Ishikawa (cell line): Measurements from ENCODE around the gene IMMP2L.

Source experiments
- CEBPB ChIP-seq: IDR thresholded peaks from 2 replicates; pipeline ENCODE4 v1.6.1; 2012
- CREB1 ChIP-seq: IDR thresholded peaks from 2 replicates; pipeline ENCODE4 v1.6.1; 2012; ENCODE audit warnings: low read depth
- EGR1 ChIP-seq: IDR thresholded peaks from 2 replicates; pipeline ENCODE4 v1.6.1; 2012
- EP300 ChIP-seq: IDR thresholded peaks from 2 replicates; pipeline ENCODE4 v1.6.1; 2012; ENCODE audit warnings: borderline replicate concordance
- FOXM1 ChIP-seq: IDR thresholded peaks from 2 replicates; pipeline ENCODE4 v1.6.1; 2012; ENCODE audit warnings: low read depth, borderline replicate concordance
- MAX ChIP-seq: IDR thresholded peaks from 2 replicates; pipeline ENCODE4 v1.6.1; 2012
- NFIC ChIP-seq: IDR thresholded peaks from 2 replicates; pipeline ENCODE4 v1.6.1; 2012
- RAD21 ChIP-seq: IDR thresholded peaks from 2 replicates; pipeline ENCODE4 v1.6.1; 2012; ENCODE audit warnings: low read depth
- REST ChIP-seq: IDR thresholded peaks from 2 replicates; pipeline ENCODE4 v1.6.1; 2012; ENCODE audit warnings: low read depth, mild to moderate bottlenecking
- TAF1 ChIP-seq: IDR thresholded peaks from 2 replicates; pipeline ENCODE4 v1.6.1; 2012; ENCODE audit warnings: low read depth, mild to moderate bottlenecking
- TCF12 ChIP-seq: IDR thresholded peaks from 2 replicates; pipeline ENCODE4 v1.6.1; 2012; ENCODE audit warnings: low read depth
- TEAD4 ChIP-seq: IDR thresholded peaks from 2 replicates; pipeline ENCODE4 v1.6.1; 2012
- USF1 ChIP-seq: IDR thresholded peaks from 2 replicates; pipeline ENCODE4 v1.6.1; 2012
- YY1 ChIP-seq: IDR thresholded peaks from 2 replicates; pipeline ENCODE4 v1.6.1; 2012; ENCODE audit warnings: low read depth
- ZBTB7A ChIP-seq: IDR thresholded peaks from 2 replicates; pipeline ENCODE4 v1.6.1; 2012; ENCODE audit warnings: low read depth

Gene IMMP2L

GRCh38 chr7:111368381-111369065 is 193.8 kb downstream of the IMMP2L start:
- no peak for TF ChIP-seq USF1
- no peak for TF ChIP-seq REST
- no peak for TF ChIP-seq CREB1
- TF ChIP-seq RAD21, result no peak

GRCh38 chr7:111364413-111364812 is 197.9 kb downstream of the IMMP2L start:
- TF ChIP-seq USF1 (no peak), FOXM1 (no peak), NFIC (no peak), EGR1 (no peak), TEAD4 (no peak), REST (no peak), ZBTB7A (no peak), EP300 (no peak), MAX (no peak), TCF12 (no peak), TAF1 (no peak), CREB1 (no peak), RAD21 (no peak), CEBPB (no peak)

DNA sequence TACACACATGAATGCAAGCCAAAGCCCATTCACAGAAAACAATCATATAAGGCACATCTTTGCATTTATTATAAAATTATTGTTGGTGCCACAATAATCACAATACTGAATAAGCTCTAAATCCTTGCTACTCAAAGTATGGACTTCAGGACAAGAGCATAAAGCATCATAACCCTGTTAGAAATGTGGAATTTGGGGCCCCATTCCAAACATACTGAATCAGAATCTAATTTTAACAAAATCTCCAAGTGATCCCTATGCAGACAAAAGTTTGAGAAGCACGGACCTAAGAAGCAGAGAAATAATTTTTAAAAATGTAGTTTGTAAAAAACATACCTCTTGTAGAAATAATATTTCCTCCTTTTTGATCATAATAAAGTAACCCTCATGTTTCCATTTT is 199.2 kb downstream of the IMMP2L start:
- TF ChIP-seq NFIC (no peak), REST (no peak), EP300 (no peak), TEAD4 (no peak), CREB1 (no peak), RAD21 (no peak), MAX (no peak), YY1 (no peak), CEBPB (no peak), TCF12 (no peak), TAF1 (no peak), USF1 (no peak), FOXM1 (no peak), ZBTB7A (no peak)

- TF ChIP-seq TCF12 (no peak), EGR1 (no peak), CREB1 (no peak), NFIC (no peak), TAF1 (no peak), RAD21 (no peak), TEAD4 (no peak), REST (no peak), YY1 (no peak), ZBTB7A (no peak), USF1 (no peak), MAX (no peak), FOXM1 (no peak), CEBPB (no peak)
Measured at GRCh38 chr7:111362506-111363054, 199.7 kb downstream of the IMMP2L start.
